Esophagus muscularis mucosa (tissue), 4 donors: ENCODE data around the gene VILL. TPM values are rescaled to one million over a fixed set of nuclear protein-coding genes. Genes with fewer than 3 reads are reported as not detected.

Source experiments
- DNase-seq: peaks from one replicate; pipeline ENCODE4 v3.0.0-alpha.2; 2017; ENCODE audit errors: extremely low spot score
- H3K27ac ChIP-seq, 4 donors: fragments of 200-600 bp; sonication (generic); replicated peaks in 1 of 4; 1 replicate in 3 of 4; 2 replicates in 1 of 4; pipeline ENCODE4 v1.5.1; 2016 to 2019; ENCODE audit warnings: mild to moderate bottlenecking in 1 of 4
- H3K27me3 ChIP-seq, 4 donors: fragments of 200-600 bp; sonication (generic); one replicate each; pipeline versions ENCODE4 v1.5.1 to v1.6.0; 2016 to 2019
- H3K36me3 ChIP-seq, 4 donors: fragments of 200-600 bp; sonication (generic); one replicate each; pipeline ENCODE4 v1.5.1; 2016 to 2019
- H3K4me1 ChIP-seq, 4 donors: fragments of 200-600 bp; sonication (generic); one replicate each; pipeline ENCODE4 v1.5.1; 2016 to 2019
- H3K4me3 ChIP-seq, 4 donors: fragments of 200-600 bp; sonication (generic); 1 replicate in 2 of 4; 2 replicates in 2 of 4; pipeline ENCODE4 v1.5.1; 2016 to 2019; ENCODE audit warnings: mild to moderate bottlenecking in 4 of 4, moderate library complexity in 1 of 4
- H3K9me3 ChIP-seq, 4 donors: fragments of 200-600 bp; sonication (generic); 1 replicate in 3 of 4; 2 replicates in 1 of 4; pipeline ENCODE4 v1.5.1; 2016 to 2019
- EP300 ChIP-seq: sonication (generic); formaldehyde crosslinking; IDR thresholded peaks from one replicate; pipeline ENCODE4 v1.6.1; 2017; ENCODE audit warnings: antibody characterized with exemption
- POLR2A ChIP-seq: fragments of 450-650 bp; IDR thresholded peaks from one replicate; pipeline ENCODE4 v1.6.1; 2017; ENCODE audit warnings: antibody characterized with exemption, moderate library complexity, mild to moderate bottlenecking, low read depth
- POLR2AphosphoS5 ChIP-seq, 2 donors: sonication (generic); formaldehyde crosslinking; IDR thresholded peaks; one replicate each; pipeline ENCODE4 v1.6.1; 2017; ENCODE audit warnings: antibody characterized with exemption in 2 of 2
- WGBS: methylation state at CpG from one replicate; pipeline ENCODE4 v1.1.5; 2018; 5-methylcytosine and 5-hydroxymethylcytosine counted together
- intact Hi-C: fragments of 100-400 bp; cut with DNase I; formaldehyde crosslinking; loops from one replicate; pipeline ENCODE4 v1.15.1; 2023
- total RNA-seq, 4 donors: library from RNA; depleted of rRNA; stranded (reverse); fragments of >200 nt; gene quantifications; one replicate each; pipeline versions ENCODE4 v1.1.0 to v1.2.1, GENCODE V29; 2016
- TF ChIP-seq, protein P1 (sequence below), 3 experiments: fragments of 200-600 bp in 2 of 3; fragments of 450-650 bp in 1 of 3; sonication (generic) in 2 of 3; IDR thresholded peaks; one replicate each; pipeline ENCODE4 v1.5.1; 2017 to 2019; ENCODE audit warnings: antibody characterized with exemption in 3 of 3, mild to moderate bottlenecking in 2 of 3, moderate library complexity in 1 of 3

The VILL gene
- 1 to 10 TPM; 3.2 to 5.1 (median 4.4) TPM for total RNA-seq

DNA sequence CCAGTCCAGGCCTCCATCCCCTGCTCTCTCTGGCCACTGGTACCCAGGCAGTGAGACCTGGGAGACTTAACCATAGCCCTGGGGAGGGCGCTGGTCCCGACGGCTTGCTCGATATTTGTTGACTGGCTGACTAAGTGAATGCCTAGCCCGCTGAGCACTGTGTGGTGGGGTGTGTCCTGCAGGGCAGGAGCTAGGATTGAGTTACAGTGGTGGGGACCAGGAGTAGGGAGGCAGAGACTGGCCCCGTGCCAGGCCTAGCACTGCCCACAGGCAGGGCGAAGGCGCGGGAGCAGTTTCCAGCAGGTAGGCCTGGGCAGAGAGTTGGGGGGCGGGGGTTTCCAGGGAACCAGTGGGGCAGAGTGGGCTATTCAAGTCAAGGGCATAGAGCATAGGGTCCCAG is at the start of gene VILL:
VILL (plus strand) TSS at position 260 of the 400 bp plus-strand sequence. CDS start 2,887 bp downstream, outside the sequence.
- no peaks in the 10 kb centered on the region for H3K9me3 ChIP-seq
- H3K27ac ChIP-seq = no peak within 1 kb of the TSS
- H3K4me3 ChIP-seq = no peak within 1 kb of the TSS
- no peaks in the 10 kb centered on the region for H3K27me3 ChIP-seq
- H3K36me3 ChIP-seq = no peaks in the 10 kb centered on the region
- no peak for DNase-seq
- H3K4me1 ChIP-seq = peaks cover 4 to 22% (median 18%) of the 10 kb centered on the region in 4 donors
- 92% methylated on average over 7 of the region's 10 CpGs for WGBS
- TF ChIP-seq, protein P1, sequence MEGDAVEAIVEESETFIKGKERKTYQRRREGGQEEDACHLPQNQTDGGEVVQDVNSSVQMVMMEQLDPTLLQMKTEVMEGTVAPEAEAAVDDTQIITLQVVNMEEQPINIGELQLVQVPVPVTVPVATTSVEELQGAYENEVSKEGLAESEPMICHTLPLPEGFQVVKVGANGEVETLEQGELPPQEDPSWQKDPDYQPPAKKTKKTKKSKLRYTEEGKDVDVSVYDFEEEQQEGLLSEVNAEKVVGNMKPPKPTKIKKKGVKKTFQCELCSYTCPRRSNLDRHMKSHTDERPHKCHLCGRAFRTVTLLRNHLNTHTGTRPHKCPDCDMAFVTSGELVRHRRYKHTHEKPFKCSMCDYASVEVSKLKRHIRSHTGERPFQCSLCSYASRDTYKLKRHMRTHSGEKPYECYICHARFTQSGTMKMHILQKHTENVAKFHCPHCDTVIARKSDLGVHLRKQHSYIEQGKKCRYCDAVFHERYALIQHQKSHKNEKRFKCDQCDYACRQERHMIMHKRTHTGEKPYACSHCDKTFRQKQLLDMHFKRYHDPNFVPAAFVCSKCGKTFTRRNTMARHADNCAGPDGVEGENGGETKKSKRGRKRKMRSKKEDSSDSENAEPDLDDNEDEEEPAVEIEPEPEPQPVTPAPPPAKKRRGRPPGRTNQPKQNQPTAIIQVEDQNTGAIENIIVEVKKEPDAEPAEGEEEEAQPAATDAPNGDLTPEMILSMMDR (IDR thresholded peaks at IDR 0.05) = no peak
- no peak for TF ChIP-seq POLR2AphosphoS5 (IDR thresholded peaks at IDR 0.05)
- intact Hi-C loops = no loop called here

DNA sequence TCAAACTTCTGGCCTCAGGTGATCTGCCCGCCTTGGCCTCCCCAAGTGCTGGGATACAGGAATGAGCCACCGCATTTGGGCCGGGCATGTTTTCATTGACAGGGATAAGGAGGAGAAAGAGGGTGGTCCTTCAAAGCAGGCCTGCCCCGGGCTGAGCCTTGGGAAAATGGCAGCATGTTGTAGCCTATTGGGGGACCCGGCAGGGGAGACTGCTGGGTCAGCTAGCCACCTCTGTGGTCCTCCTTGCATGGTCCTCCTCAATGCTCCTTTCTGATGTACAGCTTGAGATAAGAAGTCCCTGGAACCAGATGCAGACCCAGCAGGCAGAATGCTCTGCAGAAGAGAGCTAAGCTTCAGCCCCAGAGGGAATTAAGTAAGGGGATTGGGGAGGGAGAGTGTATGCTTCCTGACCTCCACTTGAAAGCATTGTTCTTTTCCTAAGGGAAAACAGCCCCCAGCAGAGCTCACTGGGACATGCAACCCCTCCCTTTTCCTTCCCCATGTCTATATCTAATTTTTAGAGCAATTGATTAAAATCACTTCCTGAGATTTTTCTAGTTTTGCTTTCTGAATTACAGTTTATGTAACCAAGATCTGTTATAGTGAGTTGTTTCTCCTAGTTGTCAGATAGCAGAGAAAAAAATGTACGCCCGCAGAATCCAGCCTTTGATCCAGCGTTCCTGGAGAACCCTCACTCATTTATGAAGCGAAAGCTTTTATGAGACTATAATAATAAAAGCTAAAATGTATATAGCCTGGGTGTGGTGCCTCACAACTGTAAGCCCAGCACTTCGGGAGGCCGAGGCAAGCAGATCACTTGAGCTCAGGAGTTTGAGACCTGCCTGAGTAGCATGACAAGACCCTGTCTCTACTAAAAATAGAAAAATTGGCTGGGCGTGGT is 48.7 kb upstream of the VILL start:
- WGBS = 63% methylated on average over 12 of the region's 12 CpGs
- Histone ChIP-seq H3K27ac (peak overlapping the region in 2 of 4 donors; percentile 35 to 44), H3K4me1 (peaks cover 70 to 93% (median 75%) of the 10 kb centered on the region in 4 donors), H3K4me3 (no peak overlapping the region), H3K9me3 (no peaks in the 10 kb centered on the region), H3K27me3 (no peaks in the 10 kb centered on the region), H3K36me3 (no peaks in the 10 kb centered on the region)
- TF ChIP-seq POLR2AphosphoS5 (IDR thresholded peaks at IDR 0.05) = no peak
- no peak for TF ChIP-seq POLR2A
- TF ChIP-seq, protein P1 (IDR thresholded peaks at IDR 0.05) = no peak
- TF ChIP-seq EP300 = no peak
- intact Hi-C loops = no loop called here
- peak; percentile 85 for DNase-seq

DNA sequence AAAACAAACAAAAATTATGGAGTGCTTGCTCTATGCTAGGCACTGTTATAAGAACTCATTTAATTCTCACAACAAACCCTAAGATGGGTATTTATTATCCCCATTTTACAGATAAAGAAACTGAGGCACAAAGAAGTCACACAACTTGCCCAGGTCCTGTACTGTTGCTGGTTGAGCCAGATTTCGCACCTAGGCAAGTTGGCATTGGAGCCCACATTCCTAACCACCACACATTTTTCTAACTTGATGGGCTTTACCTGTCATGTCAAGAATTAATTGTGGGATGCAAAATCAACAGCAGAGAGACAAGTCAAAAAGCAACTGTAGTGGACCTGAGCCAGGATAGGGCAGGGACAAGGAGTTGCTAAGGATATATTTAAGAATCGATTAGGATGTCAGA is 47.9 kb upstream of the VILL start:
- H3K27ac ChIP-seq = peak overlapping the region in 2 of 4 donors; percentile 35 to 44
- H3K27me3 ChIP-seq = no peaks in the 10 kb centered on the region
- no peaks in the 10 kb centered on the region for H3K9me3 ChIP-seq
- TF ChIP-seq EP300 (no peak), POLR2AphosphoS5 (IDR thresholded peaks at IDR 0.05) (no peak), POLR2A (no peak)
- TF ChIP-seq, protein P1 (IDR thresholded peaks at IDR 0.05) = no peak
- peaks cover 65 to 90% (median 74%) of the 10 kb centered on the region in 4 donors for H3K4me1 ChIP-seq
- intact Hi-C loops = no loop called here
- DNase-seq = peak; percentile 70
- H3K36me3 ChIP-seq = no peaks in the 10 kb centered on the region
- H3K4me3 ChIP-seq = no peak overlapping the region
- 94% methylated on average over 2 of the region's 2 CpGs for WGBS

DNA sequence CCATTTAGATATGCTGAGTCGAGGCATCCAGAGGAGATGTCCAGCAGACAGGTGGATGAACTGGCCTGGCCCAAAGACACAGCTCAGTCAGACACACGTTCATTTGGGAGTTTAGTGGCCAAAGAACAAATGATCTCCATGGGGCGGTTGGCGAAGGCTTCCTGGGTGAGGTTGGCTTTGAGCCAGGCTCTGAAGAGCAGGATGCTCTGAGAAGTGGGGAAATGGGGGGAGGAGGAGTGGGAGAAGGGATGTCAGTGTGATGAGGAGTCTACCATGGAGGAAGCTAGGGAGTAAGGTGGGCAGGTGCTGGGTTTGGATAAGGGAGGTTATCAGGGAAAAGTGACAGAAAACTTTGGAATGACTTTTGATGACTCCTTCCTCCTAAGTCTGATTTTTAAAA is 47.5 kb upstream of the VILL start:
- Histone ChIP-seq H3K36me3 (peaks cover 0 to 3% (median 0%) of the 10 kb centered on the region in 4 donors), H3K4me3 (no peak overlapping the region), H3K27me3 (no peaks in the 10 kb centered on the region), H3K27ac (no peak overlapping the region), H3K9me3 (no peaks in the 10 kb centered on the region), H3K4me1 (peaks cover 64 to 86% (median 74%) of the 10 kb centered on the region in 4 donors)
- TF ChIP-seq POLR2AphosphoS5 (IDR thresholded peaks at IDR 0.05) (no peak), POLR2A (no peak), EP300 (no peak)
- TF ChIP-seq, protein P1 (IDR thresholded peaks at IDR 0.05) = no peak
- peak; percentile 26 for DNase-seq
- intact Hi-C loops = no loop called here
- WGBS = 92% methylated on average over 4 of the region's 4 CpGs
